Aorta (tissue), 5 donors: ENCODE results near the gene ZBTB2. TPM values are rescaled to one million over a fixed set of nuclear protein-coding genes. Genes with fewer than 3 reads are reported as not detected.
"Not testable (repeated sequence)": the region's sequence is repeated elsewhere in the genome, so short reads cannot be mapped to it uniquely, and the experiment has no call there.

Experiments used
- ATAC-seq: fragments of 200-7000 bp; cut with Tn5 transposase; one replicate; pipeline ENCODE4 v1.9.1; 2022; ENCODE audit warnings: moderate library complexity; ENCODE audit not compliant: low FRiP score
- DNase-seq, 2 donors: peaks; one replicate each; pipeline ENCODE4 v3.0.0-alpha.2; 2020
- H3K27ac ChIP-seq, 2 donors: one replicate each; pipeline ENCODE4 v1.5.1; 2013; ENCODE audit warnings: low read length in 2 of 2, mild to moderate bottlenecking in 2 of 2, moderate library complexity in 2 of 2, control low read depth in 1 of 2, inconsistent platforms in 1 of 2, low read depth in 1 of 2
- H3K27me3 ChIP-seq, 2 donors: one replicate each; pipeline ENCODE4 v1.6.1; 2013; ENCODE audit warnings: control low read depth in 1 of 2, low read length in 1 of 2, mild to moderate bottlenecking in 1 of 2, moderate library complexity in 1 of 2; ENCODE audit not compliant: insufficient read depth in 2 of 2, control insufficient read depth in 1 of 2
- H3K36me3 ChIP-seq, 2 donors: one replicate each; pipeline ENCODE4 v1.6.1; 2013; ENCODE audit warnings: control low read depth in 1 of 2, low read length in 1 of 2, mild to moderate bottlenecking in 1 of 2; ENCODE audit not compliant: insufficient read depth in 2 of 2, control insufficient read depth in 1 of 2
- H3K4me1 ChIP-seq, 2 donors: one replicate each; pipeline ENCODE4 v1.6.1; 2013; ENCODE audit warnings: low read length in 2 of 2, control low read depth in 1 of 2, mild to moderate bottlenecking in 1 of 2, moderate library complexity in 1 of 2; ENCODE audit not compliant: insufficient read depth in 2 of 2, control insufficient read depth in 1 of 2
- H3K4me3 ChIP-seq, 2 donors: one replicate each; pipeline ENCODE4 v1.5.1; 2013; ENCODE audit warnings: low read length in 2 of 2, control low read depth in 1 of 2, mild to moderate bottlenecking in 1 of 2
- H3K9me3 ChIP-seq: one replicate; pipeline ENCODE4 v1.6.1; 2013; ENCODE audit warnings: mild to moderate bottlenecking, low read length; ENCODE audit not compliant: control insufficient read depth
- WGBS, 2 donors: extraction: QIAGEN DNeasy Blood & Tissue Kit; methylation state at CpG; one replicate each; pipeline ENCODE4 v1.1.7; 2013; 5-methylcytosine and 5-hydroxymethylcytosine counted together
- intact Hi-C, 2 donors: fragments of 100-400 bp; cut with DNase I; formaldehyde crosslinking; loops; one replicate each; pipeline versions ENCODE4 v1.14.2 to v1.15.0; 2022
- polyA plus RNA-seq, 2 donors: library from polyadenylated mRNA; stranded (reverse); fragments of 200-250 nt; gene quantifications; one replicate each; pipeline ENCODE4 v1.2.3, GENCODE V29; 2013
- total RNA-seq, 2 donors: library from RNA; stranded (reverse); fragmentation: NEBNext Ultra II Directional; extraction: Animal tissue kit (Norgen Biotek cat#: 25700); gene quantifications; one replicate each; pipeline ENCODE4 v1.2.1, GENCODE V29; 2021
- donor health status: healthy with polysubstance abuse.
- donor health status: Bipolar disorder and iron deficiency.
- donor health status: DM: no; HTN: no; CAD: no.
- donor health status: DM: no; HTN: no; CAD: no.
- donor health status: DM: yes; HTN: yes; CAD: no.

Gene ZBTB2
- total and polyA plus RNA-seq, 4 donors: 5.0 to 14.0 (median 9.0) TPM

DNA sequence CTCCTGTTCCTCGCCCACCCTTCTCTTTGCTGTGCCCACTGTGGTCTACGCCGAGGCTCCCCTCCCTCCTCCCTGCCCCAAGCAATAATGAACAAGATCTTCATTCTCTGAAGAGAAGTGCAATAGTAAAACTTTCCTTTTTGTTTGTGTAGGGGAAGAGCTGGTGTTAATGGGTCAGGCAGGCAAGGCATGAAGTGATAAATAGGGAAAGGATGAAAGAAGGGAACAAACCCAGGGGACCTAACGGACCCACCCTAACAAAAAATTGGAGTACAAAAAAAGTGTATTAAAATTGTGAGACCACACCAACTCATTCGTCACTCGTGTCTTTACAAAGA is 66.9 kb downstream of the ZBTB2 start:
- Histone ChIP-seq H3K27ac (no peak overlapping the region), H3K9me3 (no peaks in the 10 kb centered on the region), H3K36me3 (no peaks in the 10 kb centered on the region), H3K27me3 (no peaks in the 10 kb centered on the region), H3K4me3 (no peak overlapping the region), H3K4me1 (peaks cover 0 to 7% of the 10 kb centered on the region in 2 donors)
- no peak for DNase-seq
- intact Hi-C loops: loop anchor here (1.0 to 5.0 kb wide), 4 partner anchors 82 to 434 kb away; no protein-coding TSS in a partner anchor
- no peak for ATAC-seq
- 21 to 23% methylated on average over 6 of the region's 6 CpGs for WGBS, 2 donors

DNA sequence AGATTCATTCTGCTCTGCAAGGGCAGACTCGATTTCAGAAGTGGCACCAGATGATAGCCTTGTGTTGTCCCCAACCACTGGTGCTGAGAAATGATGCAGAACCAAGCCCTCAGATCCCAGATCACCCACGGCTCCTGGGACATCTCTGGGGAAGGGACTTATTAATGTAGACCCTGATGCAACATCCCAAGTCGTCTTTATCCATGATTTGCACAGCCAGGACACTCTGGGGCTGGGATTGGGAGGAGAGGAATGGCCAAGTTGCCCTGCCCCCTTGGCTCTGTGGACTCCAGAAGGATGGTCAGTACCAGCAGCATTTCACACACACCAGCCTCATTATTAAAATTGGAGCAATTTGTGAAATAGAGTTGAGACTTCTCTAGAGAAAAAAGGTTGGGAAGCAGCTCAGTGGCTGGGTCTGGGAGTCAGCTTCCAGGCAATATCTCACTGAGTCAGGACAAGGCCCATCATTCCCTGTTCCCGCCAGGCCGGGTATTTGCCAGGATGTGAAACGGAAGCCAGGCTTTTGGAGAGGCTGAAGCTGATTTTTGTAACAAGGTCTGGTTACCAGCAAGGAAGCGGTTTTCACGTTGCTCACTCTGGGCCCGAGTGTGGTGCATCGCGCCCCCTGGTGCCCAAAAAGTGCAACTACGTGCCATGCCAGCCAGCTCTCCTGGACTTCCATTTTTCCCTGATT is 67.4 kb downstream of the ZBTB2 start:
- intact Hi-C loops: loop anchor here (1.0 to 5.0 kb wide), 4 partner anchors 82 to 433 kb away; no protein-coding TSS in a partner anchor
- WGBS, 2 donors: 19% methylated on average over 12 of the region's 12 CpGs
- no peak overlapping the region for H3K27ac ChIP-seq
- no peaks in the 10 kb centered on the region for H3K36me3 ChIP-seq
- no peaks in the 10 kb centered on the region for H3K9me3 ChIP-seq
- peaks cover 0 to 7% of the 10 kb centered on the region in 2 donors for H3K4me1 ChIP-seq
- DNase-seq (peak; percentile 89 to 95), ATAC-seq (peak; percentile 94)
- H3K4me3 ChIP-seq: no peak overlapping the region
- no peaks in the 10 kb centered on the region for H3K27me3 ChIP-seq

DNA sequence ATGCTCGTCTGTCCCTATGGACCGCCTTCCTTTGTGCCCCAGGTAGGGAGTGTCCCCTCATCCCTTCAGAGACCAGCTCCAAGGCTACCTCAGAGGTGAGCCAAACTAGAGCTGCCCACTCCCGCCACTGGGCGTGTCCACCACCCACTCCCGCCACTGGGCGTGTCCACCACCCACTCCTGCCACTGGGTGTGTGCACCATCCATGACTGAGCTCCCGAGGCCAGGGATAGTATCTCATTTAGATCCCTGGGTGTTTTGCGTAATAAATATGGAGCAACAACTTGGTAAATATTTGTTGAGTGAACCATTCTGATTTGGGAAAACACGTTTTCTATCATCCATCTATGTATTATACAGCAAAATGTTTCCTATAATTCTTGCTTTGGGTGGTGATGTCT is 68.8 kb downstream of the ZBTB2 start:
- H3K4me3 ChIP-seq: no peak overlapping the region
- intact Hi-C loops: loop anchor here in 1 of 2 donors (5.0 kb wide), 1 partner anchor 80 kb away; no protein-coding TSS in a partner anchor
- DNase-seq (no peak), ATAC-seq (no peak)
- no peaks in the 10 kb centered on the region for H3K27me3 ChIP-seq
- 92 to 95% methylated on average over 9 of the region's 9 CpGs for WGBS, 2 donors
- H3K4me1 ChIP-seq: peaks cover 0 to 7% of the 10 kb centered on the region in 2 donors
- H3K27ac ChIP-seq: no peak overlapping the region
- H3K9me3 ChIP-seq: no peaks in the 10 kb centered on the region
- H3K36me3 ChIP-seq: no peaks in the 10 kb centered on the region

DNA sequence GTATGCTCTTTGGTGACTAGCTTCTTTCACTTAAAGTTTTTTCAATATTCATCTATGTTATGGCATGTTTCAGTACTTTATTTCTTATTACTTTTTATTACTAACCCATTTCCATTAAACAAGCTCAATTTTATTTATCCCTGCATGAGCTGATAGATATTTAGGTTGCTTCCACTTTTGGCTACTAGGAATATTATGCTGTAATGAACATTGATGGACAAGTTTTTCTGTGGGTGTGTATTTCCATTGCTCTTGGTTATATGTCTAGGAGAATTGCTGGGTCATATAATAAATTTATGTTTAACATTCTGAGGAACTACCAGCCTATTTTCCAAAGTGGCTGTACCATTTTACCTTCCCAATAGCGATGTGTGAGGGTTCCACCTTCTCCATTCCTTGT is 69.9 kb downstream of the ZBTB2 start:
- intact Hi-C loops: loop anchor here in 1 of 2 donors (5.0 kb wide), 1 partner anchor 79 kb away; no protein-coding TSS in a partner anchor
- DNase-seq: no peak
- H3K4me3 ChIP-seq: no peak overlapping the region
- H3K36me3 ChIP-seq: no peaks in the 10 kb centered on the region
- no peaks in the 10 kb centered on the region for H3K9me3 ChIP-seq
- peaks cover 0 to 7% of the 10 kb centered on the region in 2 donors for H3K4me1 ChIP-seq
- 93 to 98% methylated on average over 1 of the region's 1 CpG for WGBS, 2 donors
- no peak overlapping the region for H3K27ac ChIP-seq
- no peaks in the 10 kb centered on the region for H3K27me3 ChIP-seq
- no peak for ATAC-seq

DNA sequence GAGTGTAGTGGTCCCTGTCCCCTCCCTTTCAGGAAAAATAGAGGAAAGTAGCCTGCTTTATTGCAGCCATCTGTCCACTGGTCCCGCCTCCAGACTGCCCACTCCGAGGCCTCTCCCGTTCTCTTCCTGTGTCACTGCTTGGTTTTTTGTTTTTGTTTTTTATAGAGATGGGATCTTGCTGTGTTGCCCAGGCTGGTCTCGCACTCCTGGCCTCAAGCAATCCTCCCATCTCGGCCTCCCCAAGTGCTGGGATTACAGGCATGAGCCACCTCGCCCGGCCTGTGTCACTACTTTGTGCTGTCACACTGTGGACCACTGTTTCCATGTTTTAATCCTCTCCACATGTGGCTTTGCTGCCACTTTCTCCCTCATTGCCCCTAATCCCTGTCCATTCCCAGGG is 71.2 kb downstream of the ZBTB2 start:
- no peak overlapping the region for H3K27ac ChIP-seq
- H3K4me1 ChIP-seq: peaks cover 0 to 7% of the 10 kb centered on the region in 2 donors
- intact Hi-C loops: loop anchor here in 1 of 2 donors (5.0 kb wide), 1 partner anchor 78 kb away; no protein-coding TSS in a partner anchor
- 95 to 97% methylated on average over 7 of the region's 7 CpGs for WGBS, 2 donors
- no peak overlapping the region for H3K4me3 ChIP-seq
- H3K27me3 ChIP-seq: no peaks in the 10 kb centered on the region
- no peaks in the 10 kb centered on the region for H3K36me3 ChIP-seq
- H3K9me3 ChIP-seq: no peaks in the 10 kb centered on the region
- no peak for DNase-seq
- ATAC-seq: no peak

DNA sequence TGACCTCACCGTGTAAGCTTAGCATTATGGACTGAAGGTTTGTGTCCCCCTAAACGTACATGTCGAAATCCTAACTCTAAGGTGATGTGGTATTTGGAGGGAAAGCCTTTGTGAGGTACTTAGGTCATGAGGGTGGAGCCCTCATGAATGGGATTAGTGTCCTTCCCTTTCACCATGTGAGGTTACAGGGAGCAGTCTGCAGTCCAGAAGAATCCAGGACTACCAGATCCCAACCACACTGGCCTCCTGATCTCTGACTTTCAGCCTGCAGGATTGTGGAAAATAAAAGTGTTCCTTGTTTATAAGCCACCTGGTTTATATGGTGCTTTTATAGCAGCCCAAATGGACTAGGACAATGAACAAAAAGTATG is 73.4 kb downstream of the ZBTB2 start:
- H3K4me3 ChIP-seq: no peak overlapping the region
- H3K9me3 ChIP-seq: no peaks in the 10 kb centered on the region
- H3K27ac ChIP-seq: no peak overlapping the region
- intact Hi-C loops: no loop called here
- no peak for ATAC-seq
- DNase-seq: no peak
- no peaks in the 10 kb centered on the region for H3K27me3 ChIP-seq
- no peaks in the 10 kb centered on the region for H3K4me1 ChIP-seq
- WGBS, 2 donors: 57 to 72% methylated on average over 3 of the region's 3 CpGs
- no peaks in the 10 kb centered on the region for H3K36me3 ChIP-seq

DNA sequence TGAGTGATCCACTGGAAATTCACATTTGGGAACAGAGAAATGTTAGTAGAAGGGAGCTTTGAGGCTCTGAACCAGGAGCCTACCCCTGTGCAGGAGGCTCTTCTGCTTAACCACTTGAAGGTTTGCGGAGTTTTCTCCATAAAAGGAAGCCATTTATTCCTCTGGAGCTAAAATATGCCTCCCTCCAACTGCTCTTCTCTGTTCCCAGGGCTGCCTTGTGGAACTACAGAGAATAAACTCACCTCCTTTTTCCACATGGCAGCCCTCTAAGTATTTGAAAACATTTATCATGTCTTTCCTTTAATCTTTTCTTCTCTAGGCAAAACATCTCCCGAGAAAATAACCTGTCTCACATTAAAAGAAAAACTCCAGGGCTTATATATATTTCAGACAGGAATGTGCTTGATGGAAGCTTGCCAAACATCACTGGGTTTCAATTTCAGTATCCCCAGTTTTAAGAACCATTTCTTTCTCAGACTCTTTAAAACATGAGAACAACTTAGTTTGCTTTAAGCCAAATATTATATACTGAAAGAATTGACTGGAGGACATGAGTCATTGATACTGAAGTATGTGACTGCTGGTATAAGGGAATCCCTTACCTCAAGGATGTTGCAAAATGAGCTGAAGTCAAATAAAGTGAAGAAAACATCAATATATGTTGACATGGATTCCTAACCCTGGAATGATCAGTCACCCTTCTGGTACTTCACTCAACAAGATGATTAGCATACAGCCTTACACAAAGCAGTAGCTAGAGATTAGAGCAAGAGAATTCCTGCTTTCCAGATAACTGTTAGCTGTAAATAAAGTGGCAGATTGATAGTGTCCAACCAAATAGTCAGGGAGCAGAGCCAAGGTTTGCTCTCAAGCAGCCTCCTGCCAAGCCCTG is 74.0 kb downstream of the ZBTB2 start:
- intact Hi-C loops: no loop called here
- Histone ChIP-seq H3K27me3 (no peaks in the 10 kb centered on the region), H3K27ac (no peak overlapping the region), H3K9me3 (no peaks in the 10 kb centered on the region), H3K4me3 (no peak overlapping the region), H3K4me1 (no peaks in the 10 kb centered on the region), H3K36me3 (no peaks in the 10 kb centered on the region)
- WGBS, 2 donors: 51 to 58% methylated on average over 2 of the region's 2 CpGs
- DNase-seq (no peak), ATAC-seq (no peak)

DNA sequence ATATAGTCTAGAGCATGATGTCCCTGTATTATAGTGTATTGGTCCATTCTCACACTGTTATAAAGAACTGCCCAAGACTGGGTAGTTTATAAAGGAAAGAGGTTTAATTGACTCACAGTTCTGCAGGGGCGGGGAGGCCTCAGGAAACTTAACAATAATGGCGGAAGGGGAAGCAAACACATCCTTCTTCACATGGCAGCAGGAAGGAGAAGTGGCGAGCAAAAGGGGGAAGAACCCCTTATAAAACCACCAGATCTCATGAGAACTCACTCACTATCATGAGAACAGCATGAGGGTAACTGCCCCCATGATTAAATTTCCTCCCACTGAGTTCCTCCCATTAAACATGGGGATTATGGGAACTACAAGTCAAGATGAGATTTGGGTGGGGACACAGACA is 75.7 kb downstream of the ZBTB2 start:
- intact Hi-C loops, H3K4me1 ChIP-seq, H3K4me3 ChIP-seq, H3K27me3 ChIP-seq, H3K27ac ChIP-seq, ATAC-seq, DNase-seq, H3K9me3 ChIP-seq, H3K36me3 ChIP-seq: not testable (repeated sequence)
- WGBS, 2 donors: 93 to 97% methylated on average over 3 of the region's 3 CpGs
